Keratinocyte (primary cell): Measurements from ENCODE around the gene LRFN5.

Experiments used
- CTCF ChIP-seq, 3 experiments: IDR thresholded peaks in 1 of 3; conservative IDR thresholded peaks in 1 of 3; optimal IDR thresholded peaks in 1 of 3; 2 replicates in 2 of 3; 3 replicates in 1 of 3; pipeline versions ENCODE3 to v1.5.1; 2011; ENCODE audit warnings: low read length in 3 of 3, mild to moderate bottlenecking in 3 of 3, moderate library complexity in 2 of 3, control low read depth in 1 of 3, inconsistent platforms in 1 of 3; ENCODE audit not compliant: insufficient read depth in 2 of 3; ENCODE audit errors: extremely low read depth in 1 of 3
- EZH2 ChIP-seq: IDR thresholded peaks from one replicate; pipeline ENCODE4 v1.6.1; 2012; ENCODE audit warnings: inconsistent platforms, mild to moderate bottlenecking, low read length, moderate library complexity

GRCh38 chr14:41597647-41598046, 9.0 kb upstream of the LRFN5 start:
- no peak for TF ChIP-seq CTCF (optimal IDR thresholded peaks at IDR 0.05 in 1 of 3, IDR thresholded peaks at IDR 0.05 in 1 of 3, conservative IDR thresholded peaks at IDR 0.05 in 1 of 3; ENCODE audit: extremely low read depth in 1 of 3, insufficient read depth in 2 of 3, low read length in 3 of 3)
- no peak for TF ChIP-seq EZH2
